Activated CD4-positive, alpha-beta T cell treated with anti-CD3 and anti-CD28 coated beads for 24 hours (primary cell): Measurements from ENCODE around the gene GPR12.
"Not testable (repeated sequence)": the region's sequence is repeated elsewhere in the genome, so short reads cannot be mapped to it uniquely, and the experiment has no call there.

Source experiments
- DNase-seq, 2 donors: peaks; one replicate each; pipeline ENCODE4 v3.0.0-alpha.2; 2020; ENCODE audit warnings: low read depth in 2 of 2

GPR12 gene

GRCh38 chr13:26747706-26748105 lies 12.9 kb downstream of the GPR12 start:
- no peak for DNase-seq

GRCh38 chr13:26743971-26744370 lies 16.6 kb downstream of the GPR12 start:
- no peak for DNase-seq

GRCh38 chr13:26742691-26743358 lies 17.8 kb downstream of the GPR12 start:
- no peak for DNase-seq

- DNase-seq = no peak
Observed at GRCh38 chr13:26735677-26736076, 24.9 kb downstream of the GPR12 start.

- no peak for DNase-seq
Observed at GRCh38 chr13:26727633-26728032, 33.0 kb downstream of the GPR12 start.

- no peak for DNase-seq
Observed at GRCh38 chr13:26727122-26727521, 33.5 kb downstream of the GPR12 start.

GRCh38 chr13:26726684-26727083 lies 33.9 kb downstream of the GPR12 start:
- DNase-seq = no peak

- not testable (repeated sequence) for DNase-seq
Observed at GRCh38 chr13:26723620-26724019, 37.0 kb downstream of the GPR12 start.

- no peak for DNase-seq
Observed at GRCh38 chr13:26722321-26722720, 38.3 kb downstream of the GPR12 start.

- peak in 1 of 2 donors; percentile 8 for DNase-seq
Observed at GRCh38 chr13:26721251-26722121, 39.1 kb downstream of the GPR12 start.

GRCh38 chr13:26719356-26719945 lies 41.1 kb downstream of the GPR12 start:
- no peak for DNase-seq

GRCh38 chr13:26718872-26719271 lies 41.7 kb downstream of the GPR12 start:
- no peak for DNase-seq

GRCh38 chr13:26718146-26718545 lies 42.4 kb downstream of the GPR12 start:
- DNase-seq = no peak

GRCh38 chr13:26716984-26717383 lies 43.6 kb downstream of the GPR12 start:
- DNase-seq = no peak

GRCh38 chr13:26713341-26713740 lies 47.2 kb downstream of the GPR12 start:
- no peak for DNase-seq

GRCh38 chr13:26711211-26711610 lies 49.4 kb downstream of the GPR12 start:
- DNase-seq = no peak

GRCh38 chr13:26710166-26710565 lies 50.4 kb downstream of the GPR12 start:
- no peak for DNase-seq

- DNase-seq = no peak
Observed at GRCh38 chr13:26709461-26709860, 51.1 kb downstream of the GPR12 start.

GRCh38 chr13:26708007-26708297 lies 52.6 kb downstream of the GPR12 start:
- DNase-seq = no peak

- no peak for DNase-seq
Observed at GRCh38 chr13:26707122-26708006, 53.2 kb downstream of the GPR12 start.

GRCh38 chr13:26706381-26706780 lies 54.2 kb downstream of the GPR12 start:
- no peak for DNase-seq

- DNase-seq = no peak
Observed at GRCh38 chr13:26705536-26705935, 55.0 kb downstream of the GPR12 start.
